ENCODE data around the gene CCDC171. TPM values are rescaled to one million over a fixed set of nuclear protein-coding genes. Genes with fewer than 3 reads are reported as not detected.

Gene CCDC171
- polyA plus RNA-seq, 2 donors: 0.55 to 1.2 TPM

- Histone ChIP-seq H3K4me1 (ENCODE audit: control insufficient read depth in 2 of 2, insufficient read depth in 2 of 2, low read length in 1 of 2) (no peaks in the 10 kb centered on the region), H3K4me3 (ENCODE audit: low read depth in 1 of 2, low read length in 2 of 2) (no peak overlapping the region), H3K27me3 (ENCODE audit: control insufficient read depth in 1 of 2, insufficient read depth in 2 of 2, low read length in 2 of 2) (no peaks in the 10 kb centered on the region), H3K36me3 (ENCODE audit: control insufficient read depth in 2 of 2, insufficient read depth in 2 of 2, low read length in 1 of 2) (no peaks in the 10 kb centered on the region), H3K9me3 (ENCODE audit: control insufficient read depth in 2 of 2, insufficient read depth in 1 of 2, low read depth in 1 of 2, low read length in 1 of 2) (no peaks in the 10 kb centered on the region), H3K27ac (ENCODE audit: low read depth in 2 of 2, low read length in 1 of 2) (no peak overlapping the region)
- 30 to 41% methylated on average over 2 of the region's 2 CpGs for WGBS, 2 donors
Measured at GRCh38 chr9:15606643-15607472, 54.0 kb downstream of the CCDC171 start.

GRCh38 chr9:15612962-15613361 lies 60.1 kb downstream of the CCDC171 start:
- 84 to 85% methylated on average over 4 of the region's 4 CpGs for WGBS, 2 donors
- no peak overlapping the region for H3K4me3 ChIP-seq (ENCODE audit: low read depth in 1 of 2, low read length in 2 of 2)
- H3K4me1 ChIP-seq (ENCODE audit: control insufficient read depth in 2 of 2, insufficient read depth in 2 of 2, low read length in 1 of 2): no peaks in the 10 kb centered on the region
- H3K27ac ChIP-seq (ENCODE audit: low read depth in 2 of 2, low read length in 1 of 2): no peak overlapping the region
- H3K27me3 ChIP-seq (ENCODE audit: control insufficient read depth in 1 of 2, insufficient read depth in 2 of 2, low read length in 2 of 2): no peaks in the 10 kb centered on the region
- H3K36me3 ChIP-seq (ENCODE audit: control insufficient read depth in 2 of 2, insufficient read depth in 2 of 2, low read length in 1 of 2): no peaks in the 10 kb centered on the region
- no peaks in the 10 kb centered on the region for H3K9me3 ChIP-seq (ENCODE audit: control insufficient read depth in 2 of 2, insufficient read depth in 1 of 2, low read depth in 1 of 2, low read length in 1 of 2)

GRCh38 chr9:15617782-15618181 lies 64.9 kb downstream of the CCDC171 start:
- Histone ChIP-seq H3K36me3 (ENCODE audit: control insufficient read depth in 2 of 2, insufficient read depth in 2 of 2, low read length in 1 of 2) (no peaks in the 10 kb centered on the region), H3K9me3 (ENCODE audit: control insufficient read depth in 2 of 2, insufficient read depth in 1 of 2, low read depth in 1 of 2, low read length in 1 of 2) (no peaks in the 10 kb centered on the region), H3K27ac (ENCODE audit: low read depth in 2 of 2, low read length in 1 of 2) (no peak overlapping the region), H3K4me1 (ENCODE audit: control insufficient read depth in 2 of 2, insufficient read depth in 2 of 2, low read length in 1 of 2) (no peaks in the 10 kb centered on the region), H3K4me3 (ENCODE audit: low read depth in 1 of 2, low read length in 2 of 2) (no peak overlapping the region), H3K27me3 (ENCODE audit: control insufficient read depth in 1 of 2, insufficient read depth in 2 of 2, low read length in 2 of 2) (no peaks in the 10 kb centered on the region)
- WGBS, 2 donors: 95 to 99% methylated on average over 7 of the region's 7 CpGs

GRCh38 chr9:15618540-15619331 lies 65.9 kb downstream of the CCDC171 start:
- no peaks in the 10 kb centered on the region for H3K4me1 ChIP-seq (ENCODE audit: control insufficient read depth in 2 of 2, insufficient read depth in 2 of 2, low read length in 1 of 2)
- no peaks in the 10 kb centered on the region for H3K36me3 ChIP-seq (ENCODE audit: control insufficient read depth in 2 of 2, insufficient read depth in 2 of 2, low read length in 1 of 2)
- no peaks in the 10 kb centered on the region for H3K27me3 ChIP-seq (ENCODE audit: control insufficient read depth in 1 of 2, insufficient read depth in 2 of 2, low read length in 2 of 2)
- WGBS, 2 donors: 92 to 93% methylated on average over 18 of the region's 18 CpGs
- no peak overlapping the region for H3K27ac ChIP-seq (ENCODE audit: low read depth in 2 of 2, low read length in 1 of 2)
- no peaks in the 10 kb centered on the region for H3K9me3 ChIP-seq (ENCODE audit: control insufficient read depth in 2 of 2, insufficient read depth in 1 of 2, low read depth in 1 of 2, low read length in 1 of 2)
- H3K4me3 ChIP-seq (ENCODE audit: low read depth in 1 of 2, low read length in 2 of 2): no peak overlapping the region

- H3K4me3 ChIP-seq (ENCODE audit: low read depth in 1 of 2, low read length in 2 of 2): no peak overlapping the region
- 45 to 49% methylated on average over 1 of the region's 1 CpG for WGBS, 2 donors
- no peaks in the 10 kb centered on the region for H3K4me1 ChIP-seq (ENCODE audit: control insufficient read depth in 2 of 2, insufficient read depth in 2 of 2, low read length in 1 of 2)
- H3K9me3 ChIP-seq (ENCODE audit: control insufficient read depth in 2 of 2, insufficient read depth in 1 of 2, low read depth in 1 of 2, low read length in 1 of 2): no peaks in the 10 kb centered on the region
- no peaks in the 10 kb centered on the region for H3K36me3 ChIP-seq (ENCODE audit: control insufficient read depth in 2 of 2, insufficient read depth in 2 of 2, low read length in 1 of 2)
- H3K27me3 ChIP-seq (ENCODE audit: control insufficient read depth in 1 of 2, insufficient read depth in 2 of 2, low read length in 2 of 2): no peaks in the 10 kb centered on the region
- H3K27ac ChIP-seq (ENCODE audit: low read depth in 2 of 2, low read length in 1 of 2): no peak overlapping the region
Measured at GRCh38 chr9:15622318-15622971, 69.6 kb downstream of the CCDC171 start.

GRCh38 chr9:15635752-15636151 lies 82.9 kb downstream of the CCDC171 start:
- Histone ChIP-seq H3K36me3 (ENCODE audit: control insufficient read depth in 2 of 2, insufficient read depth in 2 of 2, low read length in 1 of 2) (no peaks in the 10 kb centered on the region), H3K27me3 (ENCODE audit: control insufficient read depth in 1 of 2, insufficient read depth in 2 of 2, low read length in 2 of 2) (no peaks in the 10 kb centered on the region), H3K4me3 (ENCODE audit: low read depth in 1 of 2, low read length in 2 of 2) (no peak overlapping the region), H3K4me1 (ENCODE audit: control insufficient read depth in 2 of 2, insufficient read depth in 2 of 2, low read length in 1 of 2) (no peaks in the 10 kb centered on the region), H3K9me3 (ENCODE audit: control insufficient read depth in 2 of 2, insufficient read depth in 1 of 2, low read depth in 1 of 2, low read length in 1 of 2) (no peaks in the 10 kb centered on the region), H3K27ac (ENCODE audit: low read depth in 2 of 2, low read length in 1 of 2) (no peak overlapping the region)
- 70 to 74% methylated on average over 1 of the region's 1 CpG for WGBS, 2 donors

- no peaks in the 10 kb centered on the region for H3K27me3 ChIP-seq (ENCODE audit: control insufficient read depth in 1 of 2, insufficient read depth in 2 of 2, low read length in 2 of 2)
- 52 to 62% methylated on average over 3 of the region's 3 CpGs for WGBS, 2 donors
Measured at GRCh38 chr9:15640121-15640520, 87.3 kb downstream of the CCDC171 start.

GRCh38 chr9:15641291-15641690 lies 88.4 kb downstream of the CCDC171 start:
- Histone ChIP-seq H3K36me3 (ENCODE audit: control insufficient read depth in 2 of 2, insufficient read depth in 2 of 2, low read length in 1 of 2) (no peaks in the 10 kb centered on the region), H3K9me3 (ENCODE audit: control insufficient read depth in 2 of 2, insufficient read depth in 1 of 2, low read depth in 1 of 2, low read length in 1 of 2) (no peaks in the 10 kb centered on the region), H3K4me1 (ENCODE audit: control insufficient read depth in 2 of 2, insufficient read depth in 2 of 2, low read length in 1 of 2) (no peaks in the 10 kb centered on the region), H3K4me3 (ENCODE audit: low read depth in 1 of 2, low read length in 2 of 2) (no peak overlapping the region), H3K27me3 (ENCODE audit: control insufficient read depth in 1 of 2, insufficient read depth in 2 of 2, low read length in 2 of 2) (no peaks in the 10 kb centered on the region), H3K27ac (ENCODE audit: low read depth in 2 of 2, low read length in 1 of 2) (no peak overlapping the region)
- WGBS, 2 donors: 70 to 73% methylated on average over 1 of the region's 1 CpG

More at GRCh38 chr9:15640121-15640520, 87.3 kb downstream of the CCDC171 start:
- H3K9me3 ChIP-seq (ENCODE audit: control insufficient read depth in 2 of 2, insufficient read depth in 1 of 2, low read depth in 1 of 2, low read length in 1 of 2): no peaks in the 10 kb centered on the region
- H3K4me1 ChIP-seq (ENCODE audit: control insufficient read depth in 2 of 2, insufficient read depth in 2 of 2, low read length in 1 of 2): no peaks in the 10 kb centered on the region
- H3K27ac ChIP-seq (ENCODE audit: low read depth in 2 of 2, low read length in 1 of 2): no peak overlapping the region
- H3K36me3 ChIP-seq (ENCODE audit: control insufficient read depth in 2 of 2, insufficient read depth in 2 of 2, low read length in 1 of 2): no peaks in the 10 kb centered on the region
- H3K4me3 ChIP-seq (ENCODE audit: low read depth in 1 of 2, low read length in 2 of 2): no peak overlapping the region

- Histone ChIP-seq H3K4me3 (ENCODE audit: low read depth in 1 of 2, low read length in 2 of 2) (no peak overlapping the region), H3K9me3 (ENCODE audit: control insufficient read depth in 2 of 2, insufficient read depth in 1 of 2, low read depth in 1 of 2, low read length in 1 of 2) (no peaks in the 10 kb centered on the region), H3K4me1 (ENCODE audit: control insufficient read depth in 2 of 2, insufficient read depth in 2 of 2, low read length in 1 of 2) (no peaks in the 10 kb centered on the region), H3K36me3 (ENCODE audit: control insufficient read depth in 2 of 2, insufficient read depth in 2 of 2, low read length in 1 of 2) (no peaks in the 10 kb centered on the region), H3K27ac (ENCODE audit: low read depth in 2 of 2, low read length in 1 of 2) (no peak overlapping the region), H3K27me3 (ENCODE audit: control insufficient read depth in 1 of 2, insufficient read depth in 2 of 2, low read length in 2 of 2) (no peaks in the 10 kb centered on the region)
- WGBS, 2 donors: 40 to 60% methylated on average over 2 of the region's 2 CpGs
Measured at GRCh38 chr9:15642369-15642962, 89.6 kb downstream of the CCDC171 start.
